Neural progenitor cell (in vitro differentiated cells): ENCODE data around the gene GATC. TPM values are rescaled to one million over a fixed set of nuclear protein-coding genes. Genes with fewer than 3 reads are reported as not detected.

ENCODE experiments used
- DNase-seq: peaks from one replicate; pipeline ENCODE4 v3.0.0-alpha.2; 2016; ENCODE audit warnings: low spot score
- H2AFZ ChIP-seq: fragments of 200-600 bp; sonication (generic); replicated peaks from 2 replicates; pipeline ENCODE4 v1.6.1; 2016; ENCODE audit warnings: antibody characterized with exemption
- H3F3A ChIP-seq: fragments of 200-600 bp; sonication (generic); 2 replicates; pipeline ENCODE4 v1.6.1; 2016; ENCODE audit warnings: antibody characterized with exemption, low read depth
- H3K27ac ChIP-seq: fragments of 200-600 bp; sonication (generic); 2 replicates; pipeline ENCODE4 v1.5.1; 2016; ENCODE audit warnings: mild to moderate bottlenecking
- H3K27me3 ChIP-seq: fragments of 200-600 bp; sonication (generic); 2 replicates; pipeline ENCODE4 v1.6.1; 2016; ENCODE audit warnings: mild to moderate bottlenecking, moderate library complexity
- H3K36me3 ChIP-seq: fragments of 200-600 bp; sonication (generic); 2 replicates; pipeline ENCODE4 v1.5.1; 2016
- H3K4me1 ChIP-seq: fragments of 200-600 bp; sonication (generic); 2 replicates; pipeline ENCODE4 v1.6.1; 2016; ENCODE audit warnings: mixed run types
- H3K4me2 ChIP-seq: fragments of 200-600 bp; sonication (generic); 2 replicates; pipeline ENCODE4 v1.6.1; 2016
- H3K4me3 ChIP-seq: fragments of 200-600 bp; sonication (generic); 2 replicates; pipeline ENCODE4 v1.5.1; 2016
- H3K79me2 ChIP-seq: fragments of 200-600 bp; sonication (generic); 2 replicates; pipeline ENCODE4 v1.6.1; 2016; ENCODE audit warnings: low read depth
- H3K9ac ChIP-seq: fragments of 200-600 bp; sonication (generic); 2 replicates; pipeline ENCODE4 v1.6.1; 2016
- H3K9me3 ChIP-seq: fragments of 200-600 bp; sonication (generic); 2 replicates; pipeline ENCODE4 v1.5.1; 2016; ENCODE audit warnings: low read depth
- H4K20me1 ChIP-seq: fragments of 200-600 bp; sonication (generic); 2 replicates; pipeline ENCODE4 v1.6.1; 2016; ENCODE audit warnings: low read depth
- H3K27ac Mint-ChIP-seq: 3 replicates; pipeline ENCODE4 v1.8.0; 2021; ENCODE audit warnings: mixed read lengths
- H3K27me3 Mint-ChIP-seq: 2 replicates; pipeline ENCODE4 v1.8.0; 2022; ENCODE audit warnings: low read depth, mild to moderate bottlenecking, inconsistent platforms, moderate library complexity, mixed read lengths; ENCODE audit not compliant: insufficient read depth
- H3K36me3 Mint-ChIP-seq: 3 replicates; pipeline ENCODE4 v1.8.0; 2021; ENCODE audit warnings: mixed read lengths
- H3K4me1 Mint-ChIP-seq: 3 replicates; pipeline ENCODE4 v1.8.0; 2021; ENCODE audit warnings: mixed read lengths
- H3K4me3 Mint-ChIP-seq: 3 replicates; pipeline ENCODE4 v1.8.0; 2021; ENCODE audit warnings: mild to moderate bottlenecking, moderate library complexity, mixed read lengths
- H3K9me3 Mint-ChIP-seq: 3 replicates; pipeline ENCODE4 v1.8.0; 2020; ENCODE audit warnings: mixed read lengths
- CTCF ChIP-seq: fragments of 200-600 bp; sonication (generic); IDR thresholded peaks from 2 replicates; pipeline ENCODE4 v1.5.1; 2017; ENCODE audit warnings: antibody characterized with exemption, mild to moderate bottlenecking
- EZH2 ChIP-seq: fragments of 200-600 bp; sonication (generic); IDR thresholded peaks from 2 replicates; pipeline ENCODE4 v1.6.1; 2017; ENCODE audit warnings: antibody characterized with exemption, mild to moderate bottlenecking, moderate library complexity
- EZH2phosphoT487 ChIP-seq: fragments of 200-600 bp; sonication (generic); IDR thresholded peaks from 2 replicates; pipeline ENCODE4 v1.6.1; 2017; ENCODE audit warnings: antibody characterized with exemption
- total RNA-seq: library from RNA; depleted of rRNA; stranded (reverse); fragments of >200 nt; gene quantifications from 2 replicates; pipeline ENCODE4 v1.2.3, GENCODE V29; 2015; ENCODE audit warnings: low replicate concordance

The GATC gene
- total RNA-seq, 1 donor from 2014 or later = 29.1 TPM

- peak overlapping the region; percentile 88 for H2AFZ ChIP-seq
- DNase-seq = peak; percentile 59
These were observed 24.0 kb downstream of the GATC start for GRCh38 chr12:120470150-120470784.

GRCh38 chr12:120472521-120472920 lies 26.3 kb downstream of the GATC start:
- no peak overlapping the region for H3K27ac Mint-ChIP-seq

More at GRCh38 chr12:120470150-120470784, 24.0 kb downstream of the GATC start:
- H3K79me2 ChIP-seq = peaks cover 63% of the 10 kb centered on the region
- H3K9ac ChIP-seq = peak overlapping the region; percentile 24
- peaks cover 4% of the 10 kb centered on the region for H3K4me1 ChIP-seq
- no peaks in the 10 kb centered on the region for H3K9me3 ChIP-seq
- peaks cover 20% of the 10 kb centered on the region for H3F3A ChIP-seq
- Mint-ChIP-seq H3K36me3 (peaks cover 11% of the 10 kb centered on the region), H3K4me1 (peaks cover 49% of the 10 kb centered on the region), H3K27ac (peak overlapping the region; percentile 68), H3K27me3 (peaks cover 3% of the 10 kb centered on the region), H3K4me3 (peak overlapping the region; percentile 91), H3K9me3 (no peaks in the 10 kb centered on the region)
- no peaks in the 10 kb centered on the region for H3K36me3 ChIP-seq
- no peak overlapping the region for H3K27ac ChIP-seq
- peaks cover 38% of the 10 kb centered on the region for H4K20me1 ChIP-seq
- TF ChIP-seq EZH2 = no peak
- TF ChIP-seq EZH2phosphoT487 = no peak
- H3K4me2 ChIP-seq = peak overlapping the region; percentile 89
- H3K27me3 ChIP-seq = no peaks in the 10 kb centered on the region
- peak overlapping the region; percentile 98 for H3K4me3 ChIP-seq

DNA sequence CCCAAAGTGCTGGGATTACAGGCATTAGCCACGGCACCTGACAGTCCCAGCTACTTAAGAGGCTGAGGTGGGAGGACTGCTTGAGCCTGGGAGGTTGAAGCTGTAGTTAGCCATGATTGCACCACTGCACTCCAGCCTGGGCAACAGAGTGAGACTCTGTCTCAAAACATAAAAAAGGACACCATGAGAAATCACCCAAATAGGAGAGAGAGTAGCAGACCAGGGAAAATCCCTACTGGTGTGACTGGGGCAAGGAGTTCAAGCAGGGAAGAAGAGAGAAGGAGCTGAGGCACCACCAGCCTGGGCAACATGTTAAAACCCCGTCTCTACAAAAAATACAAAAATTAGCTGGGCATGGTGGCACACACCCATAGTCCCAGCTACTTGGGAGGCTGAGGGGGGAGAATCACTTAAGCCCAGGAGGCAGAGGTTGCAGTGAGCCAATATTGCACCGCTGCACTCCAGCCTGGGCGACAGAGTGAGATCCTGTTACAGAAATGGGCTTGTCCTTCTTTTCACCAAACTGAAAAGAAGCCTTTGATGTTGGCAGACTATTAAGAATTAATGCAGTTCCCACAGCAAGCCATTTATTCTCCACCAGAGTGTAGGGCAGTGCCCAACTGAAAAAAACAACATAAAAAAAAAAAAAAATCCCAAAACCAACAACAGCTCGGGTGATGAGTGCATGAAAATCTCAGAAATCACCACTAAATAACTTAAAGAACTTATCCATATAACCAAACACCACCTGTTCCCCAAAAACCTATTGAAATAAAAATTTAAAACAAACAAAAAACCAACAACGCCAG lies 27.8 kb downstream of the GATC start:
- H3F3A ChIP-seq = peaks cover 14% of the 10 kb centered on the region
- Mint-ChIP-seq H3K27me3 (peaks cover 3% of the 10 kb centered on the region), H3K36me3 (peaks cover 2% of the 10 kb centered on the region), H3K4me3 (peak overlapping the region; percentile 75), H3K9me3 (no peaks in the 10 kb centered on the region), H3K27ac (peak overlapping the region; percentile 7), H3K4me1 (peaks cover 33% of the 10 kb centered on the region)
- H3K4me3 ChIP-seq = no peak overlapping the region
- H3K36me3 ChIP-seq = no peaks in the 10 kb centered on the region
- peaks cover 4% of the 10 kb centered on the region for H3K4me1 ChIP-seq
- no peak overlapping the region for H3K4me2 ChIP-seq
- H4K20me1 ChIP-seq = peaks cover under 1% of the 10 kb centered on the region
- DNase-seq = no peak
- no peak overlapping the region for H3K9ac ChIP-seq
- peaks cover 25% of the 10 kb centered on the region for H3K79me2 ChIP-seq
- no peak for TF ChIP-seq EZH2
- TF ChIP-seq EZH2phosphoT487 = no peak
- TF ChIP-seq CTCF = no peak
- H2AFZ ChIP-seq = no peak overlapping the region
- no peak overlapping the region for H3K27ac ChIP-seq
- H3K27me3 ChIP-seq = no peaks in the 10 kb centered on the region
- H3K9me3 ChIP-seq = no peaks in the 10 kb centered on the region

More at GRCh38 chr12:120472521-120472920, 26.3 kb downstream of the GATC start:
- peaks cover 40% of the 10 kb centered on the region for H3K79me2 ChIP-seq
- H3K4me3 Mint-ChIP-seq = no peak overlapping the region
- H4K20me1 ChIP-seq = peaks cover 15% of the 10 kb centered on the region
- no peaks in the 10 kb centered on the region for H3K36me3 ChIP-seq
- H3K36me3 Mint-ChIP-seq = peaks cover 3% of the 10 kb centered on the region
- peaks cover 4% of the 10 kb centered on the region for H3K4me1 ChIP-seq
- H3K4me2 ChIP-seq = no peak overlapping the region
- H3K27me3 ChIP-seq = no peaks in the 10 kb centered on the region
- H3K9ac ChIP-seq = no peak overlapping the region
- peaks cover 3% of the 10 kb centered on the region for H3K27me3 Mint-ChIP-seq
- no peaks in the 10 kb centered on the region for H3K9me3 Mint-ChIP-seq
- no peak overlapping the region for H2AFZ ChIP-seq
- peaks cover 40% of the 10 kb centered on the region for H3K4me1 Mint-ChIP-seq
- no peak overlapping the region for H3K27ac ChIP-seq
- no peak overlapping the region for H3K4me3 ChIP-seq
- TF ChIP-seq EZH2phosphoT487 = no peak
- TF ChIP-seq CTCF = no peak
- TF ChIP-seq EZH2 = no peak
- no peaks in the 10 kb centered on the region for H3K9me3 ChIP-seq
- H3F3A ChIP-seq = peaks cover 17% of the 10 kb centered on the region
- DNase-seq = no peak
